NCI-H128 (cell line): ENCODE results near the gene CWF19L1.
A peak's percentile ranks its signal among the peaks of the same experiment; 100 is the strongest.

ENCODE experiments used
- DNase-seq: peaks from one replicate; lab custom pipeline; 2025; ENCODE audit not compliant: unreplicated experiment; lab: John Stamatoyannopoulos, UW

Gene CWF19L1

GRCh38 chr10:100253041-100253440 lies 14.4 kb downstream of the CWF19L1 start:
- DNase-seq, result no peak

- DNase-seq, result no peak
Observed at GRCh38 chr10:100248820-100249219, 18.6 kb downstream of the CWF19L1 start.

GRCh38 chr10:100245484-100246220 lies 21.8 kb downstream of the CWF19L1 start:
- no peak for DNase-seq

- DNase-seq, result no peak
Observed at GRCh38 chr10:100239851-100240250, 27.6 kb downstream of the CWF19L1 start.

GRCh38 chr10:100238429-100238828 lies 29.0 kb downstream of the CWF19L1 start:
- no peak for DNase-seq

- no peak for DNase-seq
Observed at GRCh38 chr10:100232101-100232500, 35.3 kb downstream of the CWF19L1 start.

GRCh38 chr10:100229819-100230422 lies 37.5 kb downstream of the CWF19L1 start:
- DNase-seq, result no peak

- no peak for DNase-seq
Observed at GRCh38 chr10:100223879-100224278, 43.6 kb downstream of the CWF19L1 start.

- no peak for DNase-seq
Observed at GRCh38 chr10:100222529-100222928, 44.9 kb downstream of the CWF19L1 start.

- DNase-seq, result no peak
Observed at GRCh38 chr10:100216006-100216405, 51.4 kb downstream of the CWF19L1 start.

- no peak for DNase-seq
Observed at GRCh38 chr10:100209303-100209702, 58.1 kb downstream of the CWF19L1 start.

GRCh38 chr10:100208276-100208675 lies 59.2 kb downstream of the CWF19L1 start:
- DNase-seq, result no peak

GRCh38 chr10:100204370-100204769 lies 63.1 kb downstream of the CWF19L1 start:
- no peak for DNase-seq

- DNase-seq, result no peak
Observed at GRCh38 chr10:100201549-100201948, 65.9 kb downstream of the CWF19L1 start.

GRCh38 chr10:100194711-100195110 lies 72.7 kb downstream of the CWF19L1 start:
- no peak for DNase-seq

GRCh38 chr10:100192350-100192749 lies 75.1 kb downstream of the CWF19L1 start:
- DNase-seq, result no peak

GRCh38 chr10:100186253-100187212 lies 80.9 kb downstream of the CWF19L1 start:
- DNase-seq, result no peak

GRCh38 chr10:100185364-100186252 lies 81.8 kb downstream of the CWF19L1 start, which contains the start of gene ERLIN1:
TSS of gene ERLIN1 (minus strand) at chr10:100186029. CDS start at chr10:100185626, 403 bp downstream.
- DNase-seq, result peak; percentile 81

GRCh38 chr10:100184840-100185239 lies 82.6 kb downstream of the CWF19L1 start:
- no peak for DNase-seq

- DNase-seq, result no peak
Observed at GRCh38 chr10:100184426-100184825, 83.0 kb downstream of the CWF19L1 start.
